ENCODE data around the gene PAPSS1.
A peak's percentile ranks its signal among the peaks of the same experiment; 100 is the strongest.
"Not testable (repeated sequence)": the region's sequence is repeated elsewhere in the genome, so short reads cannot be mapped to it uniquely, and the experiment has no call there.

The PAPSS1 gene

DNA sequence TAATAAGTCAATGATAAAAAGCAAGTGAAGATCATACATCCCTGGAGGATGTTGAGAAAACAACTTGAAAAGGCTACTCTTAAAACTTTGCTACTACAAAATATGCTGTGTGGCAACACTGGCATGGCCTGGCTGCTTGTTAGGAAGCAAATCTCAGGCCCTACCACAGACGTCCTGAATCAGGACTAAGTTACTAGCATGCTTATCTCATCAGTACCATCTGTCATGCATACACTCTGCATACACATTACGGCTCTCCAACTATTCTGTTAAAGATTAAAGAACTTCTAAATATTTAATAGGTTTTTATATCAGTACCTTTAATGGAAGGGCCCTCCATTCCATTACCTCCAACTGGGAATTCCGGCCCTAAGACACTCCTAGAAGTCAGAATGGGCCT, 8.2 kb downstream of the PAPSS1 start:
- no peak overlapping the region for H3K27ac Mint-ChIP-seq
- no peak overlapping the region for H3K4me3 Mint-ChIP-seq
- peaks cover 36% of the 10 kb centered on the region for H3K4me1 Mint-ChIP-seq
- ATAC-seq, result no peak
- no peaks in the 10 kb centered on the region for H3K9me3 Mint-ChIP-seq
- no peaks in the 10 kb centered on the region for H3K27me3 Mint-ChIP-seq
- peaks cover 37% of the 10 kb centered on the region for H3K36me3 Mint-ChIP-seq

- no peak for ATAC-seq
- H3K27ac Mint-ChIP-seq, result no peak overlapping the region
- peaks cover 5% of the 10 kb centered on the region for H3K9me3 Mint-ChIP-seq
- peaks cover 48% of the 10 kb centered on the region for H3K36me3 Mint-ChIP-seq
- H3K27me3 Mint-ChIP-seq, result no peaks in the 10 kb centered on the region
- H3K4me1 Mint-ChIP-seq, result peaks cover 25% of the 10 kb centered on the region
- no peak overlapping the region for H3K4me3 Mint-ChIP-seq
Measured at GRCh38 chr4:107710493-107711459, 9.3 kb downstream of the PAPSS1 start.

- Mint-ChIP-seq H3K27me3 (no peaks in the 10 kb centered on the region), H3K36me3 (peaks cover 50% of the 10 kb centered on the region), H3K27ac (no peak overlapping the region), H3K4me3 (no peak overlapping the region), H3K4me1 (peaks cover 25% of the 10 kb centered on the region), H3K9me3 (peaks cover 13% of the 10 kb centered on the region)
- ATAC-seq, result peak; percentile 50
Measured at GRCh38 chr4:107709916-107710315, 10.1 kb downstream of the PAPSS1 start.

- peaks cover 45% of the 10 kb centered on the region for H3K36me3 Mint-ChIP-seq
- no peak overlapping the region for H3K4me3 Mint-ChIP-seq
- no peak for ATAC-seq
- H3K27me3 Mint-ChIP-seq, result no peaks in the 10 kb centered on the region
- peaks cover 19% of the 10 kb centered on the region for H3K4me1 Mint-ChIP-seq
- H3K27ac Mint-ChIP-seq, result no peak overlapping the region
- peaks cover 14% of the 10 kb centered on the region for H3K9me3 Mint-ChIP-seq
Measured at GRCh38 chr4:107708225-107708624, 11.8 kb downstream of the PAPSS1 start.

DNA sequence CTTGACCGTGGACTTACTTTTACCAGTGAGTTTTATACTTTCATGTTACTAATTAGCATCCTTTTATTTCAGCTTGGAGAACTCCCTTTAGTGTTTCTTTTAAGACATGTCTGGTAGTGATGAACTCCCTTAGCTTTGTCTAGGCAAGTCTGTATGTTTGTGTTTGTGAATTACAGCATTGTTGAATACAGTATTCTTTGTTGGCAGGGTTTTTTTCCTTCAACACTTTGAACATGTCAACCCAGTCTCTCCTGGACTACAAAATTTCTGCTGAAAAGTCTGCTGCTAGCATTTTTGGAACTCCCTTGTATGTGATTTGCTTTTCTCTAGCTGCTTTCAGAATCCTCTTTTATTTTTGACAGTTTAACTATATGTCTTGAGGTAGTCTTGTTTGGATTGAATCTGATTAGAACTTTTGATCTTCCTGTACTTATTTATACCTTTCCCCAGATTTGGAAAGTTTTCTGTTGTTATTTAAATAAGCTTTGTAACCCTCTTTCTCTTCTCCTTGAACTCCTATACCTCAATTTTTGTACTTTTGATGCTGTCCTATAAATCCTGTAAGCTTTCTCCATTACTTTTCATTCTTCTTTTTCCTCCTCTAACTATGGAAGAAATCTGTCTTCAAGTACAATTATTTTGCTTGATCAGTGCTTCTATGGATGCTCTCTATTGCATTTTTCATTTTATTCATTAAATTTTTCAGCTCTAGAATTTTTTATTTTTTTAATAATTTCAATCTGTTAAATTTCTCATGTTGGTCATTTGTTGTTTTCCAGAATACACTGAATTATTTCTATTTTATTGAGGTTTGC, 14.1 kb downstream of the PAPSS1 start:
- no peak for ATAC-seq
- Mint-ChIP-seq H3K4me3 (no peak overlapping the region), H3K9me3 (peaks cover 20% of the 10 kb centered on the region), H3K27me3 (no peaks in the 10 kb centered on the region), H3K36me3 (peaks cover 66% of the 10 kb centered on the region), H3K4me1 (peaks cover 37% of the 10 kb centered on the region), H3K27ac (no peak overlapping the region)

- H3K4me3 Mint-ChIP-seq, result no peak overlapping the region
- no peaks in the 10 kb centered on the region for H3K27me3 Mint-ChIP-seq
- no peak for ATAC-seq
- H3K36me3 Mint-ChIP-seq, result peaks cover 76% of the 10 kb centered on the region
- no peak overlapping the region for H3K27ac Mint-ChIP-seq
- H3K9me3 Mint-ChIP-seq, result peaks cover 20% of the 10 kb centered on the region
- peaks cover 29% of the 10 kb centered on the region for H3K4me1 Mint-ChIP-seq
Measured at GRCh38 chr4:107701565-107701964, 18.5 kb downstream of the PAPSS1 start.

DNA sequence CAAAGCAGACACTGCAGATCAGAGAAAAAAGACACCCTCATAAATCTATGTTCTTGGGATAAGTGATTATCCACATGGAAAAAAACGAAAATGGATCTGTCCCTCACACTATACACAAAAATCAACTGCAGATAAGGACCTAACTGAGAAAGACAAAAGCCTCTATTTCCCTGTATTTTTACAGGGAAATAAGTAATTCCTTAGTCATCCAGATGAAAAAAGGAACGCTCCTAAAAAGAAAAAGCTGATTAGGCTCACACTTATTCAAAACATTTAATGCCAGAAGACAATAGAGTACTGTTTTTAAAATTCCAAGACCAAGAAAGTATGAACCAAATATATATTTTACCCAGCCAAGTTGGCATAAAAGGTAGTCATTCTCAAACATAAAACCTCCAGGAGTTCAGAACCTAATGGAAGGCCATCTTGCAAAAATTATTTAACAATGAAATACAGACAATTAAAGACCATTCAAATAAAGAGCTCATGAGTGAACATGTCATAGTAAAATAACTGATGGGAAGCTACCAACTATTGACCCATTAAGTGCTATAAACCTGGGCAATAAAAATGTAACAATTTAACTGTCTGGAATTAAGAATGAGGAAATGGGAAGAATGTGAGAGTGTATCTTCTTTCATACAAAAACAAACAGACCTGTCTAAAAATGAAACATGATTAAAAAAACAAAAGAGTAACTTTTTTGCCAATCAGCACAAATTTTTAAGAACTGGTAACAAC, 20.4 kb downstream of the PAPSS1 start:
- no peak for ATAC-seq
- no peaks in the 10 kb centered on the region for H3K27me3 Mint-ChIP-seq
- H3K9me3 Mint-ChIP-seq, result peaks cover 9% of the 10 kb centered on the region
- no peak overlapping the region for H3K4me3 Mint-ChIP-seq
- H3K27ac Mint-ChIP-seq, result no peak overlapping the region
- peaks cover 40% of the 10 kb centered on the region for H3K4me1 Mint-ChIP-seq
- H3K36me3 Mint-ChIP-seq, result peaks cover 80% of the 10 kb centered on the region

GRCh38 chr4:107696187-107696586, 23.8 kb downstream of the PAPSS1 start:
- H3K4me3 Mint-ChIP-seq, H3K27me3 Mint-ChIP-seq, H3K27ac Mint-ChIP-seq, H3K9me3 Mint-ChIP-seq, ATAC-seq: not testable (repeated sequence)
- Mint-ChIP-seq H3K36me3 (peaks cover 75% of the 10 kb centered on the region), H3K4me1 (peaks cover 22% of the 10 kb centered on the region)

- Mint-ChIP-seq H3K4me3 (no peak overlapping the region), H3K4me1 (peaks cover 10% of the 10 kb centered on the region), H3K27ac (no peak overlapping the region), H3K9me3 (peaks cover 2% of the 10 kb centered on the region), H3K27me3 (no peaks in the 10 kb centered on the region), H3K36me3 (peaks cover 46% of the 10 kb centered on the region)
- ATAC-seq, result no peak
Measured at GRCh38 chr4:107693132-107693531, 26.9 kb downstream of the PAPSS1 start.

DNA sequence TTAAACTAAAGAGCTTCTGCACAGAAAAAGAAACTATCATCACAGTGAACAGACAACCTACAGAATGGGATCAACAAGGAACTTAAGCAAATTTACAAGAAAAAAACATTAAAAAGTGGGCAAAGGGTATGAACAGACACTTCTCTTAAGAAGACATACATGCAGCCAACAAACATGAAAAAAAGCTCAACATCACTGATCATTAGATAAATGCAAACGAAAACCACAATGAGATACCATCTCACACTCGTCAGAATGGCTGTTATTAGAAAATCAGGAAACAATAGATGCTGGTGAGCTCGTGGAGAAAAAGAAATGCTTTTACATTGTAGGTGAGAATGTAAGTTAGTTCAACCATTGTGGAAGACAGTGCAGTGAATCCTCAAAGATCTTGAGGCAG, 27.8 kb downstream of the PAPSS1 start:
- no peaks in the 10 kb centered on the region for H3K27me3 Mint-ChIP-seq
- peaks cover 39% of the 10 kb centered on the region for H3K36me3 Mint-ChIP-seq
- peaks cover 10% of the 10 kb centered on the region for H3K4me1 Mint-ChIP-seq
- H3K4me3 Mint-ChIP-seq, result no peak overlapping the region
- no peak for ATAC-seq
- H3K27ac Mint-ChIP-seq, result no peak overlapping the region
- H3K9me3 Mint-ChIP-seq, result peaks cover 2% of the 10 kb centered on the region

DNA sequence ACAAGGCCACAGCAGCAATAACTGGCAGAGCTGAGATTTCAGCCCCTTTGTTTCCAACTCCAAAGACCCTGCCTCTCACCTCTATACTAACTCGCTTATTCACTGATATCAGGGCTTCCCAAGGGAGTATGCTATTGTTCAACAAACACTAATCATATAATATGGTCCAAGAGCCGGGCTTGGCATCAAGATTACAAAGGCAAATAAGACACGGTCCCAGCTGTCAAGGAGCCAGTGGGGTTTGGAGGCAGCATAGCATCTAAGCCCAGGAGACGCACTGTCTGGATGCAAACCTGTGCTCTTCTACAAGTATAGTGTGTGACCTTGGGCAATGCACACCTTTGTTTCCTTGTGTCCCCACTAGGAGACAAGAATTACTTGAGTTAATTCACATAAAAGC, 28.7 kb downstream of the PAPSS1 start:
- ATAC-seq, result no peak
- no peak overlapping the region for H3K27ac Mint-ChIP-seq
- peaks cover 37% of the 10 kb centered on the region for H3K36me3 Mint-ChIP-seq

DNA sequence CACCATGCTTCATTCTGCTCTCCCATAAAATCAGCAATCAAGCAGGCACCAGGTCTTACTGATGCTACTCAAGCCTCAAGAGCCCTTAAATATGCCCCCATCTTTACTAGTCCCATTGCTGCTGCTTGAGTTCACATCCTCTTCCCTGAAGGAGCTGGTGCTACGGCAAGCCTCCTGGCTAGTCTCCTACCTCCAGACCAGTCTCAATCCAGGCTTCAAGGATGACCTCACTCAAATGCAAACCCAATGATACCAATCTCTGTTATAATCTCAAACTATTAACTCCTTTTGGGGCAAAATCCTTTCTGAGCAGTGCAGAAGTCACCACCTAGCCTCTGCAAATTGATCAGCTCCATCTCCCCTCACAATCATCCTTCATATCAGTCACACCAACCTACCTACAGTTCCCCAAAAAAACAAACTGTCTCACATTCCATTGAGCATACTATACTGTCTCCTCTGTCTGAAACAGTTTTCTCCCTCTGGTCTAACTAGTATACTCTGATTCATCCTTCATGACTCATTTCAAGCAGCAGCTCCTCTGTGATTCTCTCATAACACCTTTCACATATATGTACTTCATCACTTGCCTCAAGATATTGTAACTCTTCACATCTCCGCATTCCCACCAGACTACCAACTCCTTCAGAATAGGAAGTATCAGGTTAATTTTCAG, 30.0 kb downstream of the PAPSS1 start:
- no peaks in the 10 kb centered on the region for H3K27me3 Mint-ChIP-seq
- no peak for ATAC-seq
- no peaks in the 10 kb centered on the region for H3K4me1 Mint-ChIP-seq
- H3K9me3 Mint-ChIP-seq, result no peaks in the 10 kb centered on the region
- no peak overlapping the region for H3K27ac Mint-ChIP-seq
- no peak overlapping the region for H3K4me3 Mint-ChIP-seq
- H3K36me3 Mint-ChIP-seq, result peaks cover 33% of the 10 kb centered on the region

More for the DNA sequence above, 28.7 kb downstream of the PAPSS1 start:
- peaks cover 2% of the 10 kb centered on the region for H3K9me3 Mint-ChIP-seq
- H3K27me3 Mint-ChIP-seq, result no peaks in the 10 kb centered on the region
- peaks cover 10% of the 10 kb centered on the region for H3K4me1 Mint-ChIP-seq
- no peak overlapping the region for H3K4me3 Mint-ChIP-seq

- Mint-ChIP-seq H3K27ac (no peak overlapping the region), H3K4me3 (no peak overlapping the region), H3K4me1 (no peaks in the 10 kb centered on the region), H3K36me3 (peaks cover 39% of the 10 kb centered on the region), H3K27me3 (no peaks in the 10 kb centered on the region), H3K9me3 (no peaks in the 10 kb centered on the region)
- no peak for ATAC-seq
Measured at GRCh38 chr4:107688421-107688820, 31.6 kb downstream of the PAPSS1 start.

GRCh38 chr4:107685740-107686139, 34.3 kb downstream of the PAPSS1 start:
- ATAC-seq, result no peak
- H3K36me3 Mint-ChIP-seq, result peaks cover 41% of the 10 kb centered on the region
- no peaks in the 10 kb centered on the region for H3K27me3 Mint-ChIP-seq
- no peak overlapping the region for H3K27ac Mint-ChIP-seq
- H3K4me3 Mint-ChIP-seq, result no peak overlapping the region
- H3K4me1 Mint-ChIP-seq, result no peaks in the 10 kb centered on the region
- no peaks in the 10 kb centered on the region for H3K9me3 Mint-ChIP-seq
